ENCODE results near the gene ZNF276. TPM values are rescaled to one million over a fixed set of nuclear protein-coding genes. Genes with fewer than 3 reads are reported as not detected.
"Not testable (repeated sequence)": the region's sequence is repeated elsewhere in the genome, so short reads cannot be mapped to it uniquely, and the experiment has no call there.

The ZNF276 gene
- total RNA-seq (2014; rRNA removed; shearing (Covaris generic)) = 6.8 and 11.4 TPM in 2 replicates

- DNase-seq (ENCODE audit: low read depth) = peak; percentile 69
Observed at GRCh38 chr16:89720813-89721545, at the start of gene ZNF276, which contains the start of gene VPS9D1. ZNF276 (plus strand) TSS chr16:89721537; CDS start chr16:89721641, 104 bp downstream. VPS9D1 (minus strand) TSS chr16:89720898; CDS start chr16:89720861, 37 bp downstream.

GRCh38 chr16:89671565-89671964 lies 49.8 kb upstream of the ZNF276 start:
- not testable (repeated sequence) for DNase-seq (ENCODE audit: low read depth)

GRCh38 chr16:89672177-89672941 lies 49.0 kb upstream of the ZNF276 start:
- no peak for DNase-seq (ENCODE audit: low read depth)

- DNase-seq (ENCODE audit: low read depth) = no peak
Observed at GRCh38 chr16:89678258-89678657, 43.1 kb upstream of the ZNF276 start.

- DNase-seq (ENCODE audit: low read depth) = no peak
Observed at GRCh38 chr16:89685916-89686315, 35.4 kb upstream of the ZNF276 start.

- peak; percentile 83 for DNase-seq (ENCODE audit: low read depth)
Observed at GRCh38 chr16:89686520-89687091, 34.7 kb upstream of the ZNF276 start, which contains the start of gene CDK10. CDK10 (plus strand) TSS chr16:89686689; CDS start chr16:89686711, 22 bp downstream.

GRCh38 chr16:89687092-89687940 lies 34.0 kb upstream of the ZNF276 start:
- peak; percentile 50 for DNase-seq (ENCODE audit: low read depth)

GRCh38 chr16:89688395-89688794 lies 32.9 kb upstream of the ZNF276 start:
- no peak for DNase-seq (ENCODE audit: low read depth)

GRCh38 chr16:89689142-89689541 lies 32.2 kb upstream of the ZNF276 start:
- no peak for DNase-seq (ENCODE audit: low read depth)

GRCh38 chr16:89689621-89690020 lies 31.7 kb upstream of the ZNF276 start:
- DNase-seq (ENCODE audit: low read depth) = not testable (repeated sequence)

- no peak for DNase-seq (ENCODE audit: low read depth)
Observed at GRCh38 chr16:89690392-89690901, 30.9 kb upstream of the ZNF276 start.

- no peak for DNase-seq (ENCODE audit: low read depth)
Observed at GRCh38 chr16:89691231-89691985, 29.9 kb upstream of the ZNF276 start.

GRCh38 chr16:89691986-89692569 lies 29.3 kb upstream of the ZNF276 start:
- no peak for DNase-seq (ENCODE audit: low read depth)

GRCh38 chr16:89693289-89693731 lies 28.0 kb upstream of the ZNF276 start:
- DNase-seq (ENCODE audit: low read depth) = no peak

- no peak for DNase-seq (ENCODE audit: low read depth)
Observed at GRCh38 chr16:89693931-89694783, 27.2 kb upstream of the ZNF276 start.

GRCh38 chr16:89694784-89695085 lies 26.6 kb upstream of the ZNF276 start:
- DNase-seq (ENCODE audit: low read depth) = not testable (repeated sequence)

- no peak for DNase-seq (ENCODE audit: low read depth)
Observed at GRCh38 chr16:89695086-89695874, 26.1 kb upstream of the ZNF276 start.
